Osteocyte (in vitro differentiated cells): ENCODE results near the gene BACE1-AS. TPM values are rescaled to one million over a fixed set of nuclear protein-coding genes. Genes with fewer than 3 reads are reported as not detected.
A peak's percentile ranks its signal among the peaks of the same experiment; 100 is the strongest.
"Not testable (repeated sequence)": the region's sequence is repeated elsewhere in the genome, so short reads cannot be mapped to it uniquely, and the experiment has no call there.

ENCODE experiments used
- DNase-seq: peaks from one replicate; pipeline ENCODE4 v3.0.0; 2021; ENCODE audit warnings: mixed read lengths; ENCODE audit not compliant: unreplicated experiment; ENCODE audit errors: extremely low spot score
- H3K27ac Mint-ChIP-seq: one replicate; pipeline ENCODE4 v1.8.0; 2021; ENCODE audit warnings: mild to moderate bottlenecking, mixed read lengths; ENCODE audit not compliant: unreplicated experiment
- H3K27me3 Mint-ChIP-seq: one replicate; pipeline ENCODE4 v1.8.0; 2021; ENCODE audit warnings: mixed read lengths; ENCODE audit not compliant: unreplicated experiment
- H3K36me3 Mint-ChIP-seq: one replicate; pipeline ENCODE4 v1.8.0; 2021; ENCODE audit warnings: mixed read lengths; ENCODE audit not compliant: unreplicated experiment
- H3K4me1 Mint-ChIP-seq: one replicate; pipeline ENCODE4 v1.8.0; 2021; ENCODE audit warnings: mixed read lengths; ENCODE audit not compliant: unreplicated experiment
- H3K4me3 Mint-ChIP-seq: one replicate; pipeline ENCODE4 v1.8.0; 2021; ENCODE audit warnings: mild to moderate bottlenecking, moderate library complexity, mixed read lengths; ENCODE audit not compliant: unreplicated experiment
- H3K9me3 Mint-ChIP-seq: one replicate; pipeline ENCODE4 v1.8.0; 2021; ENCODE audit warnings: mixed read lengths; ENCODE audit not compliant: unreplicated experiment
- CTCF ChIP-seq: fragments of 200-600 bp; sonication (generic); IDR thresholded peaks from 2 replicates; pipeline ENCODE4 v1.5.0; 2021; ENCODE audit warnings: antibody characterized with exemption, mild to moderate bottlenecking, moderate library complexity
- total RNA-seq: library from RNA; stranded (reverse); gene quantifications from 2 replicates; pipeline ENCODE4 v1.2.1, GENCODE V29; 2021

Gene BACE1-AS
- total RNA-seq, 1 donor from 2014 or later = 10.9 TPM

DNA sequence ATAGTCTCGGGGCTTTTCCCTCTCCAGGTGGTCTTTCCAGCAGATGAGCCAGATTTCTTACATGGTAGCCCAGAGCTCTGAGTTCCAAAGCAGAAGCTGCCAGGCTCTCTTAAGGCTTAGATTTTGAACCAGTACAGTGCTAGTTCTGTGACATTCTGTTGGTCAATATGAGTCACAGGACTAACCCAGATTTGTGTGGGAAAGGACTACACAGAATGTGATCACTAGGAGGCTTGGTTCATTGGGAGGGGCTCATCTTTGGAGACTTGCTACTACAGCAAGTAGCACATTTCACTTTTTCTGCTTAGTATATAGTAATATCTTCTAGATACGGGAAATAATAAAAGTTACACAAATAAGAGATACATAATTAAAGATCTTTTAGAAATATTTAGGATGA lies 34.6 kb upstream of the BACE1-AS start:
- no peak overlapping the region for H3K27ac Mint-ChIP-seq
- H3K4me3 Mint-ChIP-seq = no peak overlapping the region
- DNase-seq = no peak
- no peaks in the 10 kb centered on the region for H3K9me3 Mint-ChIP-seq
- H3K4me1 Mint-ChIP-seq = peaks cover 6% of the 10 kb centered on the region
- H3K36me3 Mint-ChIP-seq = peaks cover 41% of the 10 kb centered on the region
- no peaks in the 10 kb centered on the region for H3K27me3 Mint-ChIP-seq
- TF ChIP-seq CTCF = no peak

DNA sequence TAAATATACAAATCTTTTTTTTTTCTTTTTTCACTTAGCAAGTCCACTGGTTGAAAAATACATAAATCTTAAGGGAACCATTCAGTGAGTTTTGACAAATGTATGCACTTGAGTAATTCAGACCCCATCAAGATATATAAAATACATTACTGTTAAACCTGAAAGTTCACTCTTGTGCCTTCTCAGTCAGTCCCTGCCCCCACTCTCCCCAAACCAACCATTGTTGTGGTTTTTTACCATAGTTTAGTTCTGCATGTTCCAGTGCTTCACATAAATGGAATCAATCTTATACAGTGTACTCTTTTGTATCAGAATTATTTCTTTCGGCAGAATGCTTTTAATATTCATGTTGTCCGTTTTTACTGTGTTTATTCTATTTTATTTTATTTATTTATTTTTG lies 32.6 kb upstream of the BACE1-AS start:
- no peak for TF ChIP-seq CTCF
- no peaks in the 10 kb centered on the region for H3K9me3 Mint-ChIP-seq
- no peak for DNase-seq
- peaks cover 6% of the 10 kb centered on the region for H3K4me1 Mint-ChIP-seq
- H3K27ac Mint-ChIP-seq = no peak overlapping the region
- H3K27me3 Mint-ChIP-seq = no peaks in the 10 kb centered on the region
- no peak overlapping the region for H3K4me3 Mint-ChIP-seq
- H3K36me3 Mint-ChIP-seq = peaks cover 43% of the 10 kb centered on the region

DNA sequence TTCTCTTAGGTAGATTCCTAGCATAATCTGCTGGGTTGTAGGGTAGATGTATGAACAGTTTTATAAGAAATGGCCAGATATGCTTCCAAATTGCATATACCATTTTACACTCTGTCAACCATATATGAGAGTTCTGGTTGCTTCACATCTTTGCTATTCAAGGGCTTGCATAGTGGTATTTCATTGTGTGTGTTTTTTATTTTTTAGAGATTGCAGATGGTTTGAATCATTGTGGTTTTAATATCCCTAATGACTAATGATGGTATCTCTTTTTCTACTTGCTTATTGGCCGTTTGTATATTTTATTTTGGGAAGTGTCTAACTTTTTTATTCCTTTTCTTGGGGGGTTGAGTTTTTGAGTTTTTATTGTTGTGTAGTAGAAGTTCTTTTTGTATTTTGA lies 31.7 kb upstream of the BACE1-AS start:
- peaks cover 6% of the 10 kb centered on the region for H3K4me1 Mint-ChIP-seq
- no peaks in the 10 kb centered on the region for H3K27me3 Mint-ChIP-seq
- no peak overlapping the region for H3K27ac Mint-ChIP-seq
- peaks cover 38% of the 10 kb centered on the region for H3K36me3 Mint-ChIP-seq
- no peak overlapping the region for H3K4me3 Mint-ChIP-seq
- DNase-seq = no peak
- TF ChIP-seq CTCF = no peak
- H3K9me3 Mint-ChIP-seq = no peaks in the 10 kb centered on the region

DNA sequence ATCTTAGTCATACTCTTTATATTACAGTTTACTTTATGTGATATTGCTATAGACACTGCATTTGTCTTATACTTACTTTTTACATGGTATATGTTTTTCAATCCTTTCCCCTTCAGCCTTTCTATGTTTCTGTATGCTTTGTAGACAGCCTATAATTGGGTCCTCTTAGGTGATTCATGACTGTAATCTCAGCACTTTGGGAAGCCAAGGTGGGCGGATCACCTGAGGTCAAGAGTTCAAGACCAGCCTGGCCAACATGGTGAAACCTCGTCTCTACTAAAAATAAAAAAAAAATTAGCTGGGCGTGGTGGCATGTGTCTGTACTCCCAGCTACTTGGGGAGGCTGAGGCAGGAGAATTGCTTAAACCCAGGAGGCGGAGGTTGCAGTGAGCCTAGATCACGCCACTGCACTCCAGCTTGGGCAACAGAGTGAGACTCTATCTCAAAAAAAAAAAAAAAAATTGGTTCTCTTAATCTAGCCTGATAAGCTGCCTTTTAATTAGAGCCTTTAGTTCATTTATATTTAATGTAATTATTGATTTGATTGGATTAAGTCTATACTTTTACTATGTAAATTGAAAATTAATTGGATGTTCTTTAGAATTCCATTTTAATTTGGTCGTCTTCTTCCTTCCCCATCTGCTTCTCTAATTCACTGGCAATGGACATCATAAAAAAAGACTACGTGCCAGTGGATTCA lies 26.4 kb upstream of the BACE1-AS start:
- H3K27ac Mint-ChIP-seq, H3K4me3 Mint-ChIP-seq, H3K9me3 Mint-ChIP-seq, H3K4me1 Mint-ChIP-seq, H3K27me3 Mint-ChIP-seq: not testable (repeated sequence)
- peak; percentile 15 for DNase-seq
- peaks cover 31% of the 10 kb centered on the region for H3K36me3 Mint-ChIP-seq

GRCh38 chr11:117265745-117266144 lies 25.4 kb upstream of the BACE1-AS start:
- no peaks in the 10 kb centered on the region for H3K27me3 Mint-ChIP-seq
- H3K9me3 Mint-ChIP-seq = no peaks in the 10 kb centered on the region
- peaks cover 27% of the 10 kb centered on the region for H3K36me3 Mint-ChIP-seq
- no peak for DNase-seq
- H3K4me3 Mint-ChIP-seq = no peak overlapping the region
- no peak overlapping the region for H3K27ac Mint-ChIP-seq
- H3K4me1 Mint-ChIP-seq = no peaks in the 10 kb centered on the region
- TF ChIP-seq CTCF = no peak
